ENCODE measurements around the gene CACNA2D2. TPM values are rescaled to one million over a fixed set of nuclear protein-coding genes. Genes with fewer than 3 reads are reported as not detected.

CACNA2D2 gene
- total and polyA plus RNA-seq, 2 of the 13 experiments (the other 11 are each of a cell fraction or from before 2014, with no cell fraction given): not detected

GRCh38 chr3:50358911-50359759 is 144.3 kb downstream of the CACNA2D2 start, which contains the start of gene TMEM115 (continued):
- TF ChIP-seq PLRG1 (conservative IDR thresholded peaks at IDR 0.05): no peak
- peak; percentile 74 for TF ChIP-seq PHF20 (CRISPR knock-in tag; IDR thresholded peaks at IDR 0.05)
- TF ChIP-seq ZNF616 (CRISPR knock-in tag; IDR thresholded peaks at IDR 0.05; ENCODE audit: low read depth): peak; percentile 81; the same call in 1 of the 2 replicates
- TF ChIP-seq, protein P1, sequence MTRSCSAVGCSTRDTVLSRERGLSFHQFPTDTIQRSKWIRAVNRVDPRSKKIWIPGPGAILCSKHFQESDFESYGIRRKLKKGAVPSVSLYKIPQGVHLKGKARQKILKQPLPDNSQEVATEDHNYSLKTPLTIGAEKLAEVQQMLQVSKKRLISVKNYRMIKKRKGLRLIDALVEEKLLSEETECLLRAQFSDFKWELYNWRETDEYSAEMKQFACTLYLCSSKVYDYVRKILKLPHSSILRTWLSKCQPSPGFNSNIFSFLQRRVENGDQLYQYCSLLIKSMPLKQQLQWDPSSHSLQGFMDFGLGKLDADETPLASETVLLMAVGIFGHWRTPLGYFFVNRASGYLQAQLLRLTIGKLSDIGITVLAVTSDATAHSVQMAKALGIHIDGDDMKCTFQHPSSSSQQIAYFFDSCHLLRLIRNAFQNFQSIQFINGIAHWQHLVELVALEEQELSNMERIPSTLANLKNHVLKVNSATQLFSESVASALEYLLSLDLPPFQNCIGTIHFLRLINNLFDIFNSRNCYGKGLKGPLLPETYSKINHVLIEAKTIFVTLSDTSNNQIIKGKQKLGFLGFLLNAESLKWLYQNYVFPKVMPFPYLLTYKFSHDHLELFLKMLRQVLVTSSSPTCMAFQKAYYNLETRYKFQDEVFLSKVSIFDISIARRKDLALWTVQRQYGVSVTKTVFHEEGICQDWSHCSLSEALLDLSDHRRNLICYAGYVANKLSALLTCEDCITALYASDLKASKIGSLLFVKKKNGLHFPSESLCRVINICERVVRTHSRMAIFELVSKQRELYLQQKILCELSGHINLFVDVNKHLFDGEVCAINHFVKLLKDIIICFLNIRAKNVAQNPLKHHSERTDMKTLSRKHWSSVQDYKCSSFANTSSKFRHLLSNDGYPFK (CRISPR knock-in tag; IDR thresholded peaks at IDR 0.05; ENCODE audit: borderline replicate concordance): peak; percentile 79; the same call in 1 of the 2 replicates
- TF ChIP-seq ZBTB3 (CRISPR knock-in tag; IDR thresholded peaks at IDR 0.05; ENCODE audit: borderline replicate concordance, low read depth): no peak
- peak; percentile 92 for TF ChIP-seq ELF3 (CRISPR knock-in tag; IDR thresholded peaks at IDR 0.05)
- no peak for TF ChIP-seq USF2 (IDR thresholded peaks at IDR 0.05; ENCODE audit: low read depth, low read length)
- 0 out of 2 replicates have a peak, but pooled peaks have one; percentile 12 for TF ChIP-seq USF2 (CRISPR knock-in tag; IDR thresholded peaks at IDR 0.05; ENCODE audit: borderline replicate concordance)
- TF ChIP-seq ZSCAN29 (CRISPR knock-in tag; conservative IDR thresholded peaks at IDR 0.05): 0 out of 2 replicates have a peak, but pooled peaks have one; percentile 52
- TF ChIP-seq MTERF4 (CRISPR knock-in tag; IDR thresholded peaks at IDR 0.05): no peak
- TF ChIP-seq ZNF382 (CRISPR knock-in tag; IDR thresholded peaks at IDR 0.05; ENCODE audit: borderline replicate concordance): no peak
- no peak for TF ChIP-seq ZSCAN22 (CRISPR knock-in tag; IDR thresholded peaks at IDR 0.05)
- peak; percentile 71; the same call in 1 of the 2 replicates for TF ChIP-seq NFKB2 (CRISPR knock-in tag; IDR thresholded peaks at IDR 0.05; ENCODE audit: borderline replicate concordance)
- peak; percentile 84 for TF ChIP-seq POLR2G (IDR thresholded peaks at IDR 0.05; ENCODE audit: low read depth, low read length)
- no peak for TF ChIP-seq ZNF484 (CRISPR knock-in tag; IDR thresholded peaks at IDR 0.05; ENCODE audit: borderline replicate concordance, low read depth)
- no peak; the same call in 1 of the 2 replicates for TF ChIP-seq SATB2 (CRISPR knock-in tag; IDR thresholded peaks at IDR 0.05)
- no peak; the same call in 1 of the 2 replicates for TF ChIP-seq ELK4 (CRISPR knock-in tag; IDR thresholded peaks at IDR 0.05; ENCODE audit: borderline replicate concordance)
- peak; percentile 83; the same call in 1 of the 2 replicates for TF ChIP-seq ZNF501 (CRISPR knock-in tag; IDR thresholded peaks at IDR 0.05)
- peak; percentile 55; the same call in 1 of the 2 replicates for TF ChIP-seq ZNF205 (CRISPR knock-in tag; IDR thresholded peaks at IDR 0.05)
- TF ChIP-seq SNRNP70 (IDR thresholded peaks at IDR 0.05; ENCODE audit: low read depth, low read length): no peak
- TF ChIP-seq PAWR (CRISPR knock-in tag; IDR thresholded peaks at IDR 0.05; ENCODE audit: borderline replicate concordance): no peak

All from HepG2 (cell line).